ENCODE results near the gene TAF15. TPM values are rescaled to one million over a fixed set of nuclear protein-coding genes. Genes with fewer than 3 reads are reported as not detected.
A peak's percentile ranks its signal among the peaks of the same experiment; 100 is the strongest.

TAF15 gene
- total and polyA plus RNA-seq, 2 donors (not counting 1 experiment from before 2014, with no cell fraction given) = 51.0 to 246 TPM

- WGBS (ENCODE audit: insufficient coverage) = 88% methylated on average over 4 of the region's 7 CpGs
- ChIA-PET CTCF (interaction anchor here (1.2 to 8.7 kb wide), 4 partner anchors 40 to 194 kb away, joined by 5 to 349 read pairs (median 15); partner anchors contain the start of gene C17orf50), POLR2A (interaction anchor here (2.8 kb wide), 1 partner anchor 43 kb away, joined by 33 read pairs; no protein-coding TSS in a partner anchor)
- Histone ChIP-seq H3K27me3 (replicated peaks in 1 of 4; ENCODE audit: control extremely low read depth in 1 of 4, control insufficient read depth in 3 of 4, insufficient read depth in 4 of 4, low read length in 3 of 4) (no peaks in the 10 kb centered on the region), H3K9me3 (ENCODE audit: control extremely low read depth in 1 of 3, control insufficient read depth in 2 of 3, insufficient read depth in 1 of 3, low read length in 2 of 3) (no peaks in the 10 kb centered on the region), H3K4me3 (ENCODE audit: control extremely low read depth in 1 of 5, extremely low read depth in 1 of 5, insufficient read depth in 1 of 5, low read depth in 2 of 5, low read length in 4 of 5) (no peak overlapping the region), H3K4me1 (ENCODE audit: control insufficient read depth in 2 of 2, insufficient read depth in 2 of 2, low read length in 2 of 2) (peaks cover 29 to 31% of the 10 kb centered on the region in 2 donors), H3K4me2 (replicated peaks; ENCODE audit: low read depth, low read length, poor library complexity, severe bottlenecking) (no peak overlapping the region), H4K20me1 (ENCODE audit: control insufficient read depth, insufficient read depth, low read length, poor library complexity, severe bottlenecking) (peaks cover 27% of the 10 kb centered on the region), H3K79me2 (ENCODE audit: control insufficient read depth, insufficient read depth, low read length) (peaks cover 32% of the 10 kb centered on the region), H3K9ac (ENCODE audit: low read length) (no peak overlapping the region), H3K36me3 (replicated peaks in 1 of 2; ENCODE audit: control extremely low read depth in 1 of 2, control insufficient read depth in 1 of 2, extremely low read depth in 1 of 2, insufficient read depth in 2 of 2, low read length in 1 of 2) (no peaks in the 10 kb centered on the region), H2AFZ (ENCODE audit: insufficient read depth, low read depth, low read length, poor library complexity, severe bottlenecking) (peak overlapping the region; percentile 60), H3K27ac (ENCODE audit: low read length in 2 of 2) (peak overlapping the region in 1 of 2 donors; percentile 11)
- no peak for TF ChIP-seq CTCF (IDR thresholded peaks at IDR 0.05)
- TF ChIP-seq EZH2 (IDR thresholded peaks at IDR 0.05; ENCODE audit: borderline replicate concordance, insufficient read depth, low read depth, low read length, poor library complexity, severe bottlenecking) = no peak
- no peaks in the 10 kb centered on the region for H3K27me3 Mint-ChIP-seq
- peaks cover 37% of the 10 kb centered on the region for H3K4me1 Mint-ChIP-seq
- no peaks in the 10 kb centered on the region for H3K9me3 Mint-ChIP-seq (ENCODE audit: insufficient read depth)
- ATAC-seq (ENCODE audit: low read depth) = no peak
- DNase-seq = no peak
- peak overlapping the region; percentile 92 for H3K4me3 Mint-ChIP-seq
- peak overlapping the region; percentile 97 for H3K27ac Mint-ChIP-seq
- intact Hi-C loops (cut with micrococcal nuclease) = loop anchor here (10.0 kb wide), 1 partner anchor 193 kb away; no protein-coding TSS in a partner anchor
Observed at GRCh38 chr17:35807371-35808144, 1.7 kb upstream of the TAF15 start.

Data from B cell (primary cell).